Stimulated activated CD8-positive, alpha-beta memory T cell treated with anti-CD3 and anti-CD28 coated beads, Interleukin-7, amount 100 ng/mL, for 4 hours (primary cell): ENCODE measurements around the gene MVD.
A peak's percentile ranks its signal among the peaks of the same experiment; 100 is the strongest.

Source experiments
- DNase-seq, 2 donors: peaks; one replicate each; pipeline ENCODE4 v3.0.0-alpha.2; 2020; ENCODE audit warnings: low read depth in 2 of 2

MVD gene

GRCh38 chr16:88655733-88656281, 7.1 kb downstream of the MVD start:
- no peak for DNase-seq

GRCh38 chr16:88655053-88655732, 7.7 kb downstream of the MVD start:
- no peak for DNase-seq

GRCh38 chr16:88654363-88655052, 8.4 kb downstream of the MVD start:
- no peak for DNase-seq

- no peak for DNase-seq
These were observed 9.1 kb downstream of the MVD start for GRCh38 chr16:88653596-88654362.

- DNase-seq: no peak
These were observed 9.8 kb downstream of the MVD start for GRCh38 chr16:88653101-88653500.

GRCh38 chr16:88652762-88653063, 10.2 kb downstream of the MVD start:
- DNase-seq: no peak

GRCh38 chr16:88651989-88652761, 10.7 kb downstream of the MVD start:
- DNase-seq: no peak

- DNase-seq: peak; percentile 55
These were observed 11.5 kb downstream of the MVD start for GRCh38 chr16:88651276-88651988.

- peak; percentile 54 to 75 for DNase-seq
These were observed 12.1 kb downstream of the MVD start, which contains the start of gene CYBA for GRCh38 chr16:88650749-88651275. Gene CYBA, minus strand, starts transcription at chr16:88651053. Its CDS starts 40 bp downstream, at chr16:88651013.

GRCh38 chr16:88649924-88650748, 12.8 kb downstream of the MVD start:
- DNase-seq: no peak

- no peak for DNase-seq
These were observed 13.5 kb downstream of the MVD start for GRCh38 chr16:88649195-88649923.

- DNase-seq: no peak
These were observed 15.5 kb downstream of the MVD start for GRCh38 chr16:88647178-88648070.

GRCh38 chr16:88646345-88647034, 16.4 kb downstream of the MVD start:
- DNase-seq: no peak

GRCh38 chr16:88645941-88646340, 16.9 kb downstream of the MVD start:
- DNase-seq: no peak

GRCh38 chr16:88645455-88645854, 17.4 kb downstream of the MVD start:
- no peak for DNase-seq

- no peak for DNase-seq
These were observed 19.3 kb downstream of the MVD start for GRCh38 chr16:88643644-88643932.

- no peak for DNase-seq
These were observed 19.8 kb downstream of the MVD start for GRCh38 chr16:88642881-88643643.
